H1 (cell line): Measurements from ENCODE around the gene MASP1. TPM values are rescaled to one million over a fixed set of nuclear protein-coding genes. Genes with fewer than 3 reads are reported as not detected.

ENCODE experiments used
- NRF1 ChIP-seq: IDR thresholded peaks from 2 replicates; pipeline ENCODE4 v1.6.1; 2011; ENCODE audit warnings: mild to moderate bottlenecking, low read depth, low read length, improper control_type of control experiment
- SIN3A ChIP-seq, 2 experiments: IDR thresholded peaks in 1 of 2; conservative IDR thresholded peaks in 1 of 2; 2 replicates each; pipeline ENCODE4 v1.6.1; 2011 to 2012; ENCODE audit warnings: low read length in 2 of 2, improper control_type of control experiment in 1 of 2, low read depth in 1 of 2, mild to moderate bottlenecking in 1 of 2
- YY1 ChIP-seq: IDR thresholded peaks from 2 replicates; pipeline ENCODE4 v1.6.1; 2011; ENCODE audit warnings: low read depth, mild to moderate bottlenecking, low read length
- polyA plus RNA-seq, 7 experiments: library from polyadenylated mRNA; depleted of rRNA in 3 of 7; stranded (reverse) in 5 of 7; unstranded in 2 of 7; fragments of >200 nt in 5 of 7; fragments of 200-250 nt in 2 of 7; gene quantifications; 1 replicate in 5 of 7; 2 replicates in 1 of 7; 4 replicates in 1 of 7; pipeline versions ENCODE4 v1.2.1 to v1.2.3, GENCODE V29; 2011 to 2013; ENCODE audit warnings: missing spikeins in 2 of 7, mixed read lengths in 2 of 7
- total RNA-seq: library from RNA; stranded (reverse); fragmentation: NEBNext Ultra II Directional; extraction: Animal tissue kit (Norgen Biotek cat#: 25700); gene quantifications from 2 replicates; pipeline ENCODE4 v1.2.1, GENCODE V29; 2021

MASP1 gene
- total and polyA plus RNA-seq, 2 of the 8 experiments (the other 6 are each of a cell fraction or from before 2014, with no cell fraction given), result 2.7 to 3.5 TPM

- TF ChIP-seq SIN3A (conservative IDR thresholded peaks at IDR 0.05 in 1 of 2, IDR thresholded peaks at IDR 0.05 in 1 of 2; ENCODE audit: low read depth in 1 of 2, low read length in 2 of 2) (no peak), YY1 (no peak), NRF1 (no peak)
Measured at GRCh38 chr3:187191271-187191670, 100.3 kb downstream of the MASP1 start (continued).
